ENCODE data around the gene NUDT10. TPM values are rescaled to one million over a fixed set of nuclear protein-coding genes. Genes with fewer than 3 reads are reported as not detected.

NUDT10 gene
- not detected for polyA plus RNA-seq (2012; ENCODE audit: insufficient read length, low read depth)

DNA sequence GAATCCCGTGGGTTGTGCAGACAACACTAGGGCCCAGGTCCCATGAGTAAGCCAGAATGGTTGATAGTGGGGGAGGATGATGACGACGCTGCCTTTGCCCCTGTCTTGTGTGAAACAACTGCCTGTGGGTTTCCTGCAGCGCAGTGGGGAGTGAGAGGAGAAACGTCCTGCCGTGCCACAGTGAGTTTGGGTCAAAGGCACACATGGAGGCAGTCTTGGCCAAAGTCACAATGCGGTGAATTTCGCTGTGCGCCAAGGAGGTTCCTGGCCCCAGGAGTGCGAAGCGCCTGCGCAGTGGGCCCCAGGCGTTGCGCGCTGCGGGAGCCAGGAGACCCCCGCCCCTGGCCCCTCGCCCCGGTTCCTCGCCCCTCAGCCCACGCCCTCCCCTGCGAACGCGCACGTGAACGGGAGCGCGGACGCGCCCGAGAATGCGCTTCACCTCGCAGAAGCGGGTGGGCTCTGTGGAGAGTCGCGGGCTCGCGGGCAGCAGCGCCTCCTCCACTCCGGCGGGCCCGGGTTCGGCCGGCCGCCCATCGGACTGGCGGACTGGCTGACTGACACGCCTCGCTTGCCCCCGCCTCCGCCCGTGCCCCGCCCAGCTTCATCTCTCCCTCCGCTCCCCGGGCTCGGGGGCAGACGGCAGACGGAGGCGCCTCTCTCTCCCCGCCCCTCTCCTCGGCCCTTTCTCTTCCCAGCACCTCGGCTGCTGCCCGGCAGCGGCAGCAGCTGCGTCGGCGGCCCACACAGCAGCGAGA is at the start of gene NUDT10:
TSS of gene NUDT10 (plus strand) at position 635 of the 755 bp plus-strand sequence. CDS start 144 bp downstream, outside the sequence.
- TF ChIP-seq, protein P1, sequence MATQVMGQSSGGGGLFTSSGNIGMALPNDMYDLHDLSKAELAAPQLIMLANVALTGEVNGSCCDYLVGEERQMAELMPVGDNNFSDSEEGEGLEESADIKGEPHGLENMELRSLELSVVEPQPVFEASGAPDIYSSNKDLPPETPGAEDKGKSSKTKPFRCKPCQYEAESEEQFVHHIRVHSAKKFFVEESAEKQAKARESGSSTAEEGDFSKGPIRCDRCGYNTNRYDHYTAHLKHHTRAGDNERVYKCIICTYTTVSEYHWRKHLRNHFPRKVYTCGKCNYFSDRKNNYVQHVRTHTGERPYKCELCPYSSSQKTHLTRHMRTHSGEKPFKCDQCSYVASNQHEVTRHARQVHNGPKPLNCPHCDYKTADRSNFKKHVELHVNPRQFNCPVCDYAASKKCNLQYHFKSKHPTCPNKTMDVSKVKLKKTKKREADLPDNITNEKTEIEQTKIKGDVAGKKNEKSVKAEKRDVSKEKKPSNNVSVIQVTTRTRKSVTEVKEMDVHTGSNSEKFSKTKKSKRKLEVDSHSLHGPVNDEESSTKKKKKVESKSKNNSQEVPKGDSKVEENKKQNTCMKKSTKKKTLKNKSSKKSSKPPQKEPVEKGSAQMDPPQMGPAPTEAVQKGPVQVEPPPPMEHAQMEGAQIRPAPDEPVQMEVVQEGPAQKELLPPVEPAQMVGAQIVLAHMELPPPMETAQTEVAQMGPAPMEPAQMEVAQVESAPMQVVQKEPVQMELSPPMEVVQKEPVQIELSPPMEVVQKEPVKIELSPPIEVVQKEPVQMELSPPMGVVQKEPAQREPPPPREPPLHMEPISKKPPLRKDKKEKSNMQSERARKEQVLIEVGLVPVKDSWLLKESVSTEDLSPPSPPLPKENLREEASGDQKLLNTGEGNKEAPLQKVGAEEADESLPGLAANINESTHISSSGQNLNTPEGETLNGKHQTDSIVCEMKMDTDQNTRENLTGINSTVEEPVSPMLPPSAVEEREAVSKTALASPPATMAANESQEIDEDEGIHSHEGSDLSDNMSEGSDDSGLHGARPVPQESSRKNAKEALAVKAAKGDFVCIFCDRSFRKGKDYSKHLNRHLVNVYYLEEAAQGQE (IDR thresholded peaks at IDR 0.05; ENCODE audit: insufficient read depth in 1 of 2, low read depth in 2 of 2, low read length in 2 of 2), result no peak
- TF ChIP-seq FOXP2 (optimal IDR thresholded peaks at IDR 0.05; ENCODE audit: borderline replicate concordance, extremely low read depth, extremely low read length, insufficient read depth), result no peak
- no peak for TF ChIP-seq SIN3A (IDR thresholded peaks at IDR 0.05; ENCODE audit: borderline replicate concordance, insufficient read depth, low read length)
- TF ChIP-seq TAF1 (IDR thresholded peaks at IDR 0.05; ENCODE audit: borderline replicate concordance, insufficient read depth, low read length), result no peak
- no peak for TF ChIP-seq POLR2AphosphoS5 (IDR thresholded peaks at IDR 0.05; ENCODE audit: low read depth, low read length)

DNA sequence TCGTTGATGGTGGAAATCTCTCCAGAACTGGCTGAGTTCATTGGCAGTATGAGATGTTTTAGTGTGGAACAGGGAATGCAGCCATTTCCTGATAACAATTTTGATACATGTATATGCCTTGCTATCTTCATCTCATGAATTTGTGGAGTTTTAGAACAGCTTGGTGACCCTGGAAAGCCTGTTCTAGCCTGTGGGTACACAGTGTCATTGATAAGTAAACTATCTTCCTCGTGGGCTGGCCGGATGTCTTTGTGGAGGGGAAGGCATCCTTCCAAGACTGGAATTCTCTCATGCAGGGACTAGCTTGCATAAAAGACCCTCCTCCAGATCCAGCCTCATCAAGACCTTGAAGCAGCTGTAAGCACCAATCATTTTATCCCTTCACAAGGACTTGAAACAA is 40.2 kb upstream of the NUDT10 start:
- no peak for TF ChIP-seq POLR2AphosphoS5 (IDR thresholded peaks at IDR 0.05; ENCODE audit: low read depth, low read length)
- TF ChIP-seq, protein P1 (IDR thresholded peaks at IDR 0.05; ENCODE audit: insufficient read depth in 1 of 2, low read depth in 2 of 2, low read length in 2 of 2), result no peak
- TF ChIP-seq SIN3A (IDR thresholded peaks at IDR 0.05; ENCODE audit: borderline replicate concordance, insufficient read depth, low read length), result no peak
- no peak for TF ChIP-seq TAF1 (IDR thresholded peaks at IDR 0.05; ENCODE audit: borderline replicate concordance, insufficient read depth, low read length)
- no peak for TF ChIP-seq FOXP2 (optimal IDR thresholded peaks at IDR 0.05; ENCODE audit: borderline replicate concordance, extremely low read depth, extremely low read length, insufficient read depth)

GRCh38 chrX:51296138-51296537 is 36.5 kb upstream of the NUDT10 start:
- TF ChIP-seq TAF1 (IDR thresholded peaks at IDR 0.05; ENCODE audit: borderline replicate concordance, insufficient read depth, low read length), result no peak
- no peak for TF ChIP-seq FOXP2 (optimal IDR thresholded peaks at IDR 0.05; ENCODE audit: borderline replicate concordance, extremely low read depth, extremely low read length, insufficient read depth)
- TF ChIP-seq POLR2AphosphoS5 (IDR thresholded peaks at IDR 0.05; ENCODE audit: low read depth, low read length), result no peak
- TF ChIP-seq SIN3A (IDR thresholded peaks at IDR 0.05; ENCODE audit: borderline replicate concordance, insufficient read depth, low read length), result no peak
- TF ChIP-seq, protein P1 (IDR thresholded peaks at IDR 0.05; ENCODE audit: insufficient read depth in 1 of 2, low read depth in 2 of 2, low read length in 2 of 2), result no peak

- TF ChIP-seq TAF1 (IDR thresholded peaks at IDR 0.05; ENCODE audit: borderline replicate concordance, insufficient read depth, low read length) (no peak), FOXP2 (optimal IDR thresholded peaks at IDR 0.05; ENCODE audit: borderline replicate concordance, extremely low read depth, extremely low read length, insufficient read depth) (no peak)
- TF ChIP-seq, protein P1 (IDR thresholded peaks at IDR 0.05; ENCODE audit: insufficient read depth in 1 of 2, low read depth in 2 of 2, low read length in 2 of 2), result no peak
Observed at GRCh38 chrX:51316271-51316670, 16.4 kb upstream of the NUDT10 start.
